Liver (tissue), 3 donors: ENCODE data around the gene CREG2.

Experiments used
- EGR1 ChIP-seq, 2 donors: IDR thresholded peaks; 2 replicates each; pipeline ENCODE4 v1.6.1; 2016 to 2018; ENCODE audit warnings: antibody characterized with exemption in 2 of 2, low read depth in 2 of 2
- GABPA ChIP-seq, 2 donors: IDR thresholded peaks in 1 of 2; conservative IDR thresholded peaks in 1 of 2; 2 replicates each; pipeline ENCODE4 v1.6.1; 2016; ENCODE audit warnings: antibody characterized with exemption in 2 of 2, mild to moderate bottlenecking in 1 of 2, moderate library complexity in 1 of 2
- JUND ChIP-seq, 2 donors: IDR thresholded peaks; 2 replicates each; pipeline ENCODE4 v1.6.1; 2016; ENCODE audit warnings: antibody characterized with exemption in 2 of 2
- NR2F2 ChIP-seq: IDR thresholded peaks from 2 replicates; pipeline ENCODE4 v1.6.1; 2016; ENCODE audit warnings: antibody characterized with exemption
- RAD21 ChIP-seq, 2 donors: IDR thresholded peaks; 2 replicates each; pipeline ENCODE4 v1.6.1; 2016; ENCODE audit warnings: antibody characterized with exemption in 2 of 2, mild to moderate bottlenecking in 2 of 2
- REST ChIP-seq: IDR thresholded peaks from 2 replicates; pipeline ENCODE4 v1.6.1; 2016; ENCODE audit warnings: antibody characterized with exemption, mild to moderate bottlenecking
- SP1 ChIP-seq: IDR thresholded peaks from 2 replicates; pipeline ENCODE4 v1.6.1; 2018; ENCODE audit warnings: antibody characterized with exemption, mild to moderate bottlenecking
- TAF1 ChIP-seq: conservative IDR thresholded peaks from 2 replicates; pipeline ENCODE4 v1.6.1; 2016; ENCODE audit warnings: antibody characterized with exemption, mild to moderate bottlenecking
- YY1 ChIP-seq: IDR thresholded peaks from 2 replicates; pipeline ENCODE4 v1.6.1; 2016; ENCODE audit warnings: antibody characterized with exemption, mild to moderate bottlenecking
- TF ChIP-seq, protein P1 (sequence below): fragments of 150-350 bp; IDR thresholded peaks from 2 replicates; pipeline ENCODE4 v1.5.1; 2017; ENCODE audit warnings: improper control_type of control experiment, low read depth, low read length; ENCODE audit not compliant: missing input control
- TF ChIP-seq, protein P2 (sequence below): IDR thresholded peaks from 2 replicates; pipeline ENCODE4 v1.6.1; 2016; ENCODE audit warnings: antibody characterized with exemption
- TF ChIP-seq, protein P3 (sequence below): IDR thresholded peaks from 2 replicates; pipeline ENCODE4 v1.6.1; 2016; ENCODE audit warnings: antibody characterized with exemption
- TF ChIP-seq, protein P4 (sequence below): IDR thresholded peaks from 2 replicates; pipeline ENCODE4 v1.6.1; 2016; ENCODE audit warnings: antibody characterized with exemption
- donor health status: healthy.
- donor health status: healthy.

DNA sequence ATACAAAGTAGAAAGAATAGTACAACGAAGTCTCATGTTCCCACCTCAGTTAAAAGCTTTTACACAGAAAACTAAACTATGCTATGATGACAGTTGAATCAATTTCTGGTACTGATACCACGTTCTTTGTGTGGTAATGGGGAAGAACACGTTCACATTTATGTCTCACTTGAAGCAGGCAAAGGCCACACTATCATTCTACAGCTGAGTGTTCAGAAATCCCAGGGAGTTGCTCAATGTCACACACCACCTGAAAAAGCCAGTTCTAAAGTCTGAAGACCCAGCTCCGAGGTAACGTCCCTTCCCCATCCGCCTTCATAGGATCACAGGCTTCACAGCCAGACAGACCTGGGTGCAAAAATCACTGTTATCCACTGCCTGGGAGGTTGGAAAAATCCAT lies 87.7 kb downstream of the CREG2 start:
- TF ChIP-seq, protein P1, sequence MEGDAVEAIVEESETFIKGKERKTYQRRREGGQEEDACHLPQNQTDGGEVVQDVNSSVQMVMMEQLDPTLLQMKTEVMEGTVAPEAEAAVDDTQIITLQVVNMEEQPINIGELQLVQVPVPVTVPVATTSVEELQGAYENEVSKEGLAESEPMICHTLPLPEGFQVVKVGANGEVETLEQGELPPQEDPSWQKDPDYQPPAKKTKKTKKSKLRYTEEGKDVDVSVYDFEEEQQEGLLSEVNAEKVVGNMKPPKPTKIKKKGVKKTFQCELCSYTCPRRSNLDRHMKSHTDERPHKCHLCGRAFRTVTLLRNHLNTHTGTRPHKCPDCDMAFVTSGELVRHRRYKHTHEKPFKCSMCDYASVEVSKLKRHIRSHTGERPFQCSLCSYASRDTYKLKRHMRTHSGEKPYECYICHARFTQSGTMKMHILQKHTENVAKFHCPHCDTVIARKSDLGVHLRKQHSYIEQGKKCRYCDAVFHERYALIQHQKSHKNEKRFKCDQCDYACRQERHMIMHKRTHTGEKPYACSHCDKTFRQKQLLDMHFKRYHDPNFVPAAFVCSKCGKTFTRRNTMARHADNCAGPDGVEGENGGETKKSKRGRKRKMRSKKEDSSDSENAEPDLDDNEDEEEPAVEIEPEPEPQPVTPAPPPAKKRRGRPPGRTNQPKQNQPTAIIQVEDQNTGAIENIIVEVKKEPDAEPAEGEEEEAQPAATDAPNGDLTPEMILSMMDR, result no peak
- no peak for TF ChIP-seq REST
- no peak for TF ChIP-seq JUND (IDR thresholded peaks at IDR 0.05)
- TF ChIP-seq, protein P2, sequence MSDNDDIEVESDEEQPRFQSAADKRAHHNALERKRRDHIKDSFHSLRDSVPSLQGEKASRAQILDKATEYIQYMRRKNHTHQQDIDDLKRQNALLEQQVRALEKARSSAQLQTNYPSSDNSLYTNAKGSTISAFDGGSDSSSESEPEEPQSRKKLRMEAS, result no peak
- no peak for TF ChIP-seq TAF1
- no peak for TF ChIP-seq EGR1 (IDR thresholded peaks at IDR 0.05; ENCODE audit: low read depth in 2 of 2)
- no peak for TF ChIP-seq RAD21 (IDR thresholded peaks at IDR 0.05)
- no peak for TF ChIP-seq SP1
- no peak for TF ChIP-seq YY1
- TF ChIP-seq GABPA (IDR thresholded peaks at IDR 0.05 in 1 of 2, conservative IDR thresholded peaks at IDR 0.05 in 1 of 2), result no peak
- TF ChIP-seq, protein P3, sequence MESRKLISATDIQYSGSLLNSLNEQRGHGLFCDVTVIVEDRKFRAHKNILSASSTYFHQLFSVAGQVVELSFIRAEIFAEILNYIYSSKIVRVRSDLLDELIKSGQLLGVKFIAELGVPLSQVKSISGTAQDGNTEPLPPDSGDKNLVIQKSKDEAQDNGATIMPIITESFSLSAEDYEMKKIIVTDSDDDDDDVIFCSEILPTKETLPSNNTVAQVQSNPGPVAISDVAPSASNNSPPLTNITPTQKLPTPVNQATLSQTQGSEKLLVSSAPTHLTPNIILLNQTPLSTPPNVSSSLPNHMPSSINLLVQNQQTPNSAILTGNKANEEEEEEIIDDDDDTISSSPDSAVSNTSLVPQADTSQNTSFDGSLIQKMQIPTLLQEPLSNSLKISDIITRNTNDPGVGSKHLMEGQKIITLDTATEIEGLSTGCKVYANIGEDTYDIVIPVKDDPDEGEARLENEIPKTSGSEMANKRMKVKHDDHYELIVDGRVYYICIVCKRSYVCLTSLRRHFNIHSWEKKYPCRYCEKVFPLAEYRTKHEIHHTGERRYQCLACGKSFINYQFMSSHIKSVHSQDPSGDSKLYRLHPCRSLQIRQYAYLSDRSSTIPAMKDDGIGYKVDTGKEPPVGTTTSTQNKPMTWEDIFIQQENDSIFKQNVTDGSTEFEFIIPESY, result no peak
- no peak for TF ChIP-seq NR2F2
- TF ChIP-seq, protein P4, sequence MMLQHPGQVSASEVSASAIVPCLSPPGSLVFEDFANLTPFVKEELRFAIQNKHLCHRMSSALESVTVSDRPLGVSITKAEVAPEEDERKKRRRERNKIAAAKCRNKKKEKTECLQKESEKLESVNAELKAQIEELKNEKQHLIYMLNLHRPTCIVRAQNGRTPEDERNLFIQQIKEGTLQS, result no peak
